AG04449 (cell line): ENCODE results near the gene SLC35B3.
A peak's percentile ranks its signal among the peaks of the same experiment; 100 is the strongest.
"Not testable (repeated sequence)": the region's sequence is repeated elsewhere in the genome, so short reads cannot be mapped to it uniquely, and the experiment has no call there.

Source experiments
- CTCF ChIA-PET: fragments of 350-600 bp; formaldehyde crosslinking; extraction: SDS; loops from one replicate; lab custom pipeline; 2021; ENCODE audit warnings: antibody characterized with exemption; lab: Yijun Ruan, JAX
- POLR2A ChIA-PET: fragments of 400-600, 350-600 bp; formaldehyde crosslinking; extraction: SDS; loops from one replicate; lab custom pipeline; 2020; ENCODE audit warnings: antibody characterized with exemption, inconsistent platforms; lab: Yijun Ruan, JAX
- DNase-seq: peaks from one replicate; pipeline ENCODE4 v3.0.0-alpha.2; 2010; ENCODE audit warnings: low read depth, low spot score
- H3K4me3 ChIP-seq: 2 replicates; pipeline ENCODE4 v1.5.1; 2011; ENCODE audit warnings: low read depth, mild to moderate bottlenecking, control low read depth, low read length
- CTCF ChIP-seq: IDR thresholded peaks from one replicate; pipeline ENCODE4 v1.5.1; 2011; ENCODE audit warnings: mild to moderate bottlenecking, moderate library complexity, low read length, control low read depth, inconsistent platforms; ENCODE audit not compliant: insufficient read depth; ENCODE audit errors: missing control alignments

The SLC35B3 gene

GRCh38 chr6:8437813-8438212 is 2.5 kb upstream of the SLC35B3 start:
- POLR2A ChIA-PET, result no interaction called here
- CTCF ChIA-PET, result no interaction called here
- no peak for DNase-seq
- TF ChIP-seq CTCF, result no peak
- H3K4me3 ChIP-seq, result no peak overlapping the region

GRCh38 chr6:8436966-8437365 is 1.6 kb upstream of the SLC35B3 start:
- TF ChIP-seq CTCF, result no peak
- no peak overlapping the region for H3K4me3 ChIP-seq
- DNase-seq, result no peak
- POLR2A ChIA-PET, result no interaction called here
- CTCF ChIA-PET, result no interaction called here

- DNase-seq, result no peak
- peak overlapping the region; percentile 97 for H3K4me3 ChIP-seq
- CTCF ChIA-PET, result no interaction called here
- POLR2A ChIA-PET, result no interaction called here
- no peak for TF ChIP-seq CTCF
These were observed 462 bp upstream of the SLC35B3 start for GRCh38 chr6:8435845-8436168.

GRCh38 chr6:8434727-8435092 is 635 bp downstream of the SLC35B3 start:
- ChIA-PET CTCF (no interaction called here), POLR2A (interaction anchor here (0.6 kb wide), 1 partner anchor 92 kb away, joined by 3 read pairs; no protein-coding TSS in a partner anchor)
- H3K4me3 ChIP-seq, result peak overlapping the region; percentile 97
- no peak for TF ChIP-seq CTCF
- DNase-seq, result no peak

- ChIA-PET POLR2A (no interaction called here), CTCF (interaction anchor here (1.4 kb wide), 1 partner anchor 1997 kb away, joined by 4 read pairs; no protein-coding TSS in a partner anchor)
- TF ChIP-seq CTCF, result no peak
- no peak overlapping the region for H3K4me3 ChIP-seq
- DNase-seq, result no peak
These were observed 2.7 kb downstream of the SLC35B3 start for GRCh38 chr6:8432614-8433013.

GRCh38 chr6:8429821-8430220 is 5.5 kb downstream of the SLC35B3 start:
- POLR2A ChIA-PET, result no interaction called here
- H3K4me3 ChIP-seq, result no peak overlapping the region
- no peak for DNase-seq
- no peak for TF ChIP-seq CTCF
- CTCF ChIA-PET, result no interaction called here

- H3K4me3 ChIP-seq, DNase-seq, POLR2A ChIA-PET, CTCF ChIA-PET: not testable (repeated sequence)
These were observed 8.8 kb downstream of the SLC35B3 start for GRCh38 chr6:8426544-8426943.
